Activated naive CD8-positive, alpha-beta T cell treated with anti-CD3 and anti-CD28 coated beads, Interleukin-2, amount 50 U/mL, for 16 hours (primary cell): ENCODE measurements around the gene STAMBPL1.
"Not testable (repeated sequence)": the region's sequence is repeated elsewhere in the genome, so short reads cannot be mapped to it uniquely, and the experiment has no call there.

ENCODE experiments used
- DNase-seq: peaks from one replicate; pipeline ENCODE4 v3.0.0-alpha.2; 2020; ENCODE audit warnings: low read depth, low spot score

Gene STAMBPL1

DNA sequence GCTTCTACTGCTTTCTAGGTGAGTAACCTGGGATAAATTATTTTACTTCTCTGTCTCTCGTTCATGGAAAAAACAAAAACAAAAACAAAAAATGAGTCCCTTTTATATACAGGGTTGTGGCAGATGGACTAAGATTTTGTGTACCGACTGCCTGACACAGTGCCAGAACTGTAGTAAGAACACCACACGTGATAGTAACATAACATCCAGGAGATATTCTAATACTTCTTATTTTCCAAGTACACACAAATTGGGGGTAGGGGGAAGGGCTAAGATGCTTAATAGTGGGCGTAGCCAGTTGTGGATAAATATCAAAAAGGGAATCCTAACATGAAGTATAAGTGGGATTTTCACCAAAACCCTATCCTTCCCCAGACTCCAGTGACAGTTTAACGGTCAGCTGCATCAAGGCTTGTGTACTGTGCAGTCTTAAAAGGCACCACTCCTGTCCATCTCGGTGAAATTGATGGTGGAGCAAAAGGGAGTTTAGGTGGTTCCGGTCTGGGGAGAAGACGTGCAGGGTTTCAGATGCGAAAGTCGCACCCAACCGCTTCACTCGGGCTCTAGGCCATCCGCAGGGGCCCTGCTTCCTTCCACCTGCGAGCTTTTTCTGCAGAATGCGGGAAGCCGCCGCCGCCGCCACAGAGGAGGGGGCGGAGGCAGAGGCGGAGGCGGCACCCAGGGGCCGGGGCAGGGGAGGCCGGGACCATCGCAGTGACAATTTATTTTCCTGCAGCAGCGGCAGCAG lies at the start of gene STAMBPL1:
STAMBPL1 (plus strand) TSS at position 712 of the 748 bp plus-strand sequence. CDS start 21,464 bp downstream, outside the sequence.
- DNase-seq, result peak; percentile 31

GRCh38 chr10:88830643-88831268 lies 49.3 kb upstream of the STAMBPL1 start:
- DNase-seq, result no peak

- DNase-seq, result no peak
These were observed 48.3 kb upstream of the STAMBPL1 start for GRCh38 chr10:88831709-88832108.

DNA sequence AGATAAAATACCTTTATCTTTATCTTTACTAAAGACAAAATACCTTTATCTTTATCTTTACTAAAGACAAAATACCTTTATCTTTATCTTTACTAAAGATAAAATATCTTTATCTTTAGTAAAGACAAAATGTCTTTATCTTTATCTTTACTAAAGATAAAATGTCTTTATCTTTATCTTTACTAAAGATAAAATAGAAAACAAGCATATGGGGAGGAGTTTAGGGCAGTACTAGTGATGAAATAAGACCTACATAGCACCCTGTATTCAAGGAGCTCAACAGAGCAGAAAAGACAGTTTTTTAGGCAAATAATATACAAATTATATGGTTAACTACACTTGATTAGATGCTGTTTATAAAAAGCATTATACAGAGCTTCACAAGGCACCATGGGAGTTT lies 47.7 kb upstream of the STAMBPL1 start:
- DNase-seq, result no peak

DNA sequence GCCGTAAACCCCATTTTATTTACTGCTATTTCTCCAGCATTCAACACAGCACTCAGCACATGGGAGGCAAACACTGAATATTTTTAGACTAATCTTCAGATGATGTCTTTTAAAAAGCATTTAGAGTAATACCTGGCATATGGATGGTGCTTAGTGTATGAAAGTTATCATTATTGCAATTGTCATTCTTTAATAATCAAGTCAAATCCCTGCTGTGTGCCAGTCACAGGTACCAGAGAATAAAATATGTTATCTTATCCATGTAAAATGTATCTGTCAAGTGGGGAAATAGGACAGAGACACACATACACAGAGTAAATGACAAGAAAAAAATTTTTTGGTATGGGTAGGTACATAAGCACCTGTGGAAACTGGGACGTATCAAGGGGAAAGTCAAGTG lies 46.9 kb upstream of the STAMBPL1 start:
- DNase-seq, result no peak

- DNase-seq, result no peak
These were observed 46.3 kb upstream of the STAMBPL1 start for GRCh38 chr10:88833723-88834122.

GRCh38 chr10:88835096-88835909 lies 44.7 kb upstream of the STAMBPL1 start:
- DNase-seq, result peak; percentile 75

- DNase-seq, result no peak
These were observed 44.2 kb upstream of the STAMBPL1 start for GRCh38 chr10:88835910-88836221.

- not testable (repeated sequence) for DNase-seq
These were observed 42.4 kb upstream of the STAMBPL1 start for GRCh38 chr10:88837632-88838031.

GRCh38 chr10:88838766-88839350 lies 41.2 kb upstream of the STAMBPL1 start:
- DNase-seq, result no peak

- no peak for DNase-seq
These were observed 39.9 kb upstream of the STAMBPL1 start for GRCh38 chr10:88840104-88840503.

- no peak for DNase-seq
These were observed 39.2 kb upstream of the STAMBPL1 start for GRCh38 chr10:88840881-88841280.

DNA sequence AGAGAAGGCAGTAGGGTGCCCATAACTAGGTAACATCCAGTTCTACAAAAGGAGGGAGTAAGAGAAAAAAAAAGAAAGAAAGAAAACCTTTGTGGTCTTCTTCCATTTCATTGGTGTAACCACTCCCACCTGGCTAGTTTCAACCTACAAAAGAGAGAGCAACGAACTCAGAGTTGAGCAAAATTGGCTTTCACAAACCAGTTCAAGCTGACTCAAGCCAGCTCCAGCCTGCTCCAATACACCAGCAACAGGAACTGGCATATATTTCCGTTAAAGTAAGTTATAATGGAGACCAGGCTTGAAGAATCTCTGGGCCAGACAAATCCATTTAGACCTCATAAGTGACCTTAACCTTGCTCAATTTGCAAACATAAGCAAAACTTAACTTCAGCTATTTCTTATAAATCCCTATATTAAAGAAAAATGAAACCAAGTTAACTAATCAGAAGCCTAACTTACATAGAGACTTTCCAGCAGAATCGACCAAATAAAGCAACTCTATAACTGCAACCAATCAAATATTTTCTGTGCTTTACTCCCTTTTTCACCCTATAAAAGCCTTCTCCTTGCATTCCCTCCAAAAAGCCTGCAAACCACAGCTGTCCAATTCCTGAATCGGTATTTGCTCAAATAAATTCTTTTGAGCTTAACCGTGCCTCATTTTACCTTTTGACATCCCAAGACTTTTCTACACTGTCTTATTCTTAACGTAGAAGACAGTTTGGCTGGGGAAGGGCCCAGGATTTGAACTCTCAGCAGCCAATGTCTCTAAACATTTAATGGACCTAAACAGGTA lies 38.5 kb upstream of the STAMBPL1 start:
- no peak for DNase-seq

DNA sequence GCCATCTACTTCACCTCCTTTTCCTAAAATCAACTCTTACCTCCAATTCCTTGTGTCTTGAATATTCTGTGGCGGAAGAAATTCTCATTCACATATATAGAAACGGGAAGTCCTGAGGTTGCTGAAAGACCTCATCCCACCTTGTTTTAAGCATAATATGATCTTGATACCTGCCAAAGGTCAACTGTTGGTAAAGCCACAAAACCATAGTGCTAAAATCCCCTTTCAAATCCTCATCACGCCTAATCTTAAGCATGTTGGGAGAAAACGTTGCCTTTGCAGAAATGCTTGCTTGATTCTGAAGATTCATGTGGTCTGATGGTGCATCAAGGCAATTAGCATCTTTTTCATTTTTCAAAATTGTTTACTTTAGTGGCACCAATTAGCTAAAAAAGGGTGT lies 36.9 kb upstream of the STAMBPL1 start:
- no peak for DNase-seq

DNA sequence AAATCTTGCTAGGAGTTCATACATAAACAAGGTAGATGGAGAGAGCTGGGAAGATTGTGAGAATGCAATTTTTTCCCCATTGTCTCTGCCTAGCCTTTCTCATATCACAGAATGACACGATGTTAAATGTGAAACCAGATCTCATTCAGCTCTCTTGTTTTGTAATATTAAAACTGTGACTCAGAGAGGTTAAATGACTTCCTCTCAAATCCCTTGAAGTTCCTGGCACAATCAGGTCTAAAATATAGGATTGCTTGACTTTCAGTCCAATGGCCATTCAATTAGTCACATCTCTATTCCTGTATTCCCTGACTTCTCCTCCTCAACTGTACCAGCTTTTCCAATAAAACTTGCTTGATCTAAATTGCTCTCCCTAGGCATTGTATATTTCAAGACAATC lies 31.5 kb upstream of the STAMBPL1 start:
- no peak for DNase-seq

DNA sequence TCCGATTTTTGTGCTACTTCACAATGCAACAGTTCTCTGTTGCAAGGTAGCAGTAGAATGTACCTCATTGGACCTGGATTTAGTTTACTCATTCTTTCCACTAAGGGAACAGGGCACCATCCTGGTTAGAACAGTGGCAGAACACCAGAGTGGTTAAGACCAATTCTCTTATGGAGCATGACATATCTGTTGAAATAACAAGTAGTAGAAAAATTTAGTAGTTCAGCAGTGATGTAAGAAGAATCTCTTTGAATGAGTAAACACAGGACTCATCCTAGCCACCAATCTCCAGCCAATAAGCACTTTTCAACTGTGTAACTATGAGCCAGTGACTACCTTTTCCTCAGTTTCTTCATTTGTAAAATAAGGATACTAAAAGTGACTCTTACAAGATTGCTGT lies 30.8 kb upstream of the STAMBPL1 start:
- no peak for DNase-seq

DNA sequence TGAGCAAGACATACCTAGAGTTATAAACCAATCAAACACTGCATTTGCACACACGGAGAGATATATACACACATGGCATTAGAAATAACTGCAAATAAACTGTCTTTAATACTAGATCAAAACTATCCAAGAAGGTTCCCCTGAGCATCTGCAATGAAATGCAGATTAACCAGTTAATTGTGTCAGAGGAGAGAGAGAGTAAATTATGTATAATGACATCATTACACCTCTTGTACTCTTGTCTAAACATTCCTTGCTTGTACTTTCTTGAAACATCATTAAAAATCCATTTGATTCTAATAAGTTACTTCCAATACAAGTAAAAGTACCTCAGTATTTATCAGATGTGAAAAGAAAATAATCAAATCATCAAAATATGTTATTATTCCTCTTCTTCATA lies 29.3 kb upstream of the STAMBPL1 start:
- no peak for DNase-seq

DNA sequence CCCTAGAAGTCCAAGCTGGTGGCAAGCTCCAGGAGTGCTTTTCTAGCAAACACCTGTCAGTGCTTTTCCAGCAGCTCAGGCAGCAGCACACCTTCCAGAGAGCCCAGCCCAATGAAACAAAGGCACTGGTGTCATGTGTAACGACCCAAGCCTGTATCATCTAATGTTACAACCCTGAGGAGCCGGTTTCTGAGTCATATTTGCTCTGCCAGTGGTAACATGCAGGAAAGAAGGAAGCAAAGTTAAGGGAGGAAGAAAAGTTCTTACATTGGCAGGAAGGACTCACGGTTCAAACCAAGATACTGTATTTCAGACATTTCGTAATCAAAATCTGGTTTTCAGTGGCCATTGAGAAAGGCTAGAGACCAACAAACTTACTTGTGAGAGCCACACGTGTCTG lies 28.3 kb upstream of the STAMBPL1 start, which contains the start of gene ANKRD22:
ANKRD22 (minus strand) TSS at position 139 of the 400 bp plus-strand sequence. CDS start 237 bp downstream, outside the sequence.
- no peak for DNase-seq

- DNase-seq, result no peak
These were observed 27.7 kb upstream of the STAMBPL1 start for GRCh38 chr10:88852327-88852726.

DNA sequence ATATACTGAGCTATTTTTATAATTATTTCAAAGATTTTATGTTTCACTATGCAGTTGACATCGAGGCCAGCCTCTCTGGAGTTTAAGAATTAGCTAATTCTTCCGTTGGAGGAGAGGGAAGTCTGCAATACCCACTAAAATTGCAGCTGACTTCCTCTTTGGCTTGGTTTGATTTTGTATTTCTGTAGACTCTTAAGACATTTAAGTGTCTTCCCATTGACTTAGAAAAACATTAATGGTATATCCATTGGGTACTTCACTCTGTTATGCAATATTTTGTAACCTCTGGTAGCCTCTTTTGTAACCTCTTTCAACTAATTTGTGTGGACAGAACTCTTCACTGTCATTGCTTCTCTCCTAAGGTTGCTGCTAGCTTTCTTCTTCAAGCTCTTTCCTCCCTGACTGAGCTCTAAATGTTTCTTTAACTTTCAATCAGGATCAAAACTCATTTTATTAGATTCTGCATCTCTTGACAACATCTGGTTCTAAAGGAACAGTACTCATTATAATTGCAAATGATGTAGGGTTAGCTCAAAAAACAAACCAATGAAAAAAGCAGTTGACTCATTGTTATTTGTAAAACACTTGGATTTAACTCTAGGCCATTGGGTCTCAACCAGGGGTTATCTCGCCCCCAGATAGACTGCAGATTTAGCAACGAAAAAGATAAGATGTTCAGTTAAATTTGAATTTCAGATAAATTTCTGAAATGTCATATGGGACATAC lies 26.7 kb upstream of the STAMBPL1 start:
- no peak for DNase-seq

GRCh38 chr10:88854684-88855083 lies 25.4 kb upstream of the STAMBPL1 start:
- DNase-seq, result no peak
